PC-3 (cell line): ENCODE measurements around the gene VPREB3. TPM values are rescaled to one million over a fixed set of nuclear protein-coding genes. Genes with fewer than 3 reads are reported as not detected.

Experiments used
- ATAC-seq: fragments of 200-7000 bp; cut with Tn5 transposase; 2 replicates; pipeline ENCODE4 v1.9.1; 2020; ENCODE audit warnings: mild to moderate bottlenecking, moderate library complexity
- BruUV-seq: library from RNA; stranded (reverse); fragments of 400-500 nt; replicated peaks from 2 replicates; lab custom pipeline; 2021; lab: Mats Ljungman, UMichigan
- CTCF ChIA-PET: fragments of 300-600 bp; sonication (Branson Sonifier 250); formaldehyde crosslinking; loops from one replicate; lab custom pipeline; 2022; ENCODE audit warnings: antibody characterized with exemption; lab: Charles Lee
- POLR2A ChIA-PET: fragments of 300-600 bp; sonication (Branson Sonifier 250); formaldehyde crosslinking; loops from one replicate; lab custom pipeline; 2022; ENCODE audit warnings: antibody characterized with exemption; ENCODE audit not compliant: unreplicated experiment; lab: Charles Lee
- DNase-seq: peaks from one replicate; pipeline ENCODE4 v3.0.0-alpha.2; 2015
- H2AFZ ChIP-seq: fragments of 300-600 bp; sonication (generic); 2 replicates; pipeline ENCODE4 v1.6.0; 2016; ENCODE audit warnings: antibody characterized with exemption, low read length
- H3F3A ChIP-seq: fragments of 300-600 bp; sonication (generic); one replicate; pipeline ENCODE4 v1.6.0; 2017; ENCODE audit warnings: antibody characterized with exemption, low read length, control low read depth, mild to moderate bottlenecking; ENCODE audit not compliant: unreplicated experiment
- H3K27ac ChIP-seq: fragments of 300-600 bp; sonication (generic); 2 replicates; pipeline ENCODE4 v1.5.1; 2016; ENCODE audit warnings: mild to moderate bottlenecking, low read length
- H3K27me3 ChIP-seq: fragments of 300-600 bp; sonication (generic); 2 replicates; pipeline ENCODE4 v1.6.1; 2016; ENCODE audit warnings: low read length, mixed read lengths
- H3K36me3 ChIP-seq: fragments of 300-600 bp; sonication (generic); 2 replicates; pipeline ENCODE4 v1.6.1; 2016; ENCODE audit warnings: low read depth, mixed run types, low read length, mixed read lengths
- H3K4me1 ChIP-seq: fragments of 300-600 bp; sonication (generic); 2 replicates; pipeline ENCODE4 v1.5.1; 2016; ENCODE audit warnings: low read length; ENCODE audit not compliant: insufficient read depth
- H3K4me2 ChIP-seq: fragments of 300-600 bp; sonication (generic); 2 replicates; pipeline ENCODE4 v1.6.0; 2016; ENCODE audit warnings: low read length
- H3K4me3 ChIP-seq: fragments of 300-600 bp; sonication (generic); 2 replicates; pipeline ENCODE4 v1.5.1; 2016; ENCODE audit warnings: mild to moderate bottlenecking, low read length, mixed read lengths
- H3K79me2 ChIP-seq: fragments of 300-600 bp; sonication (generic); 2 replicates; pipeline ENCODE4 v1.6.1; 2017; ENCODE audit warnings: low read length, mixed read lengths
- H3K9ac ChIP-seq: fragments of 300-600 bp; sonication (generic); 2 replicates; pipeline ENCODE4 v1.6.0; 2016; ENCODE audit warnings: mild to moderate bottlenecking, low read length
- H3K9me2 ChIP-seq: fragments of 300-600 bp; sonication (generic); replicated peaks from 2 replicates; pipeline ENCODE4 v1.6.1; 2016; ENCODE audit warnings: mixed run types, low read length, mixed read lengths
- H3K9me3 ChIP-seq: fragments of 300-600 bp; sonication (generic); 2 replicates; pipeline ENCODE4 v1.6.1; 2016; ENCODE audit warnings: low read length, mixed read lengths
- H4K20me1 ChIP-seq: fragments of 300-600 bp; sonication (generic); 2 replicates; pipeline ENCODE4 v1.6.1; 2016; ENCODE audit warnings: low read length, mixed read lengths
- EZH2 ChIP-seq: fragments of 300-600 bp; sonication (generic); IDR thresholded peaks from one replicate; pipeline ENCODE4 v1.6.1; 2017; ENCODE audit warnings: antibody characterized with exemption, mild to moderate bottlenecking, low read length; ENCODE audit not compliant: unreplicated experiment
- EZH2phosphoT487 ChIP-seq: fragments of 300-600 bp; sonication (generic); IDR thresholded peaks from 2 replicates; pipeline ENCODE4 v1.6.1; 2018; ENCODE audit warnings: mild to moderate bottlenecking, antibody characterized with exemption, low read length, borderline replicate concordance
- intact Hi-C: fragments of 100-400 bp; cut with micrococcal nuclease; formaldehyde crosslinking; loops from 2 replicates; pipeline ENCODE4 v1.9.0; 2023
- total RNA-seq: library from RNA; depleted of rRNA; stranded (reverse); fragments of >200 nt; gene quantifications from 2 replicates; pipeline ENCODE4 v1.2.3, GENCODE V29; 2014
- TF ChIP-seq, protein P1 (sequence below): fragments of 300-600 bp; sonication (generic); conservative IDR thresholded peaks from 2 replicates; pipeline ENCODE4 v1.5.1; 2017; ENCODE audit warnings: antibody characterized with exemption, low read depth, mild to moderate bottlenecking, low read length

The VPREB3 gene
- total RNA-seq, 1 experiment from 2014 or later, result 0.77 TPM

GRCh38 chr22:23789638-23790037, 35.4 kb upstream of the VPREB3 start:
- H3K36me3 ChIP-seq, result peaks cover 4% of the 10 kb centered on the region; the same call in 1 of the 2 replicates
- no peak overlapping the region for H3K27ac ChIP-seq
- peaks cover 14% of the 10 kb centered on the region; the same call in 1 of the 2 replicates for H3K4me1 ChIP-seq
- H2AFZ ChIP-seq, result no peak overlapping the region
- BruUV-seq, result no TSS peak
- no peaks in the 10 kb centered on the region for H3K9me3 ChIP-seq
- no peaks in the 10 kb centered on the region for H3K9me2 ChIP-seq
- no peaks in the 10 kb centered on the region for H3F3A ChIP-seq
- peaks cover 28% of the 10 kb centered on the region for H4K20me1 ChIP-seq
- CTCF ChIA-PET, result interaction anchor here (1.6 kb wide), 1 partner anchor 19 kb away, joined by 5 read pairs; no protein-coding TSS in a partner anchor
- no peak overlapping the region for H3K9ac ChIP-seq
- DNase-seq (no peak), ATAC-seq (no peak)
- no peak overlapping the region for H3K4me2 ChIP-seq
- TF ChIP-seq EZH2, result no peak
- TF ChIP-seq, protein P1, sequence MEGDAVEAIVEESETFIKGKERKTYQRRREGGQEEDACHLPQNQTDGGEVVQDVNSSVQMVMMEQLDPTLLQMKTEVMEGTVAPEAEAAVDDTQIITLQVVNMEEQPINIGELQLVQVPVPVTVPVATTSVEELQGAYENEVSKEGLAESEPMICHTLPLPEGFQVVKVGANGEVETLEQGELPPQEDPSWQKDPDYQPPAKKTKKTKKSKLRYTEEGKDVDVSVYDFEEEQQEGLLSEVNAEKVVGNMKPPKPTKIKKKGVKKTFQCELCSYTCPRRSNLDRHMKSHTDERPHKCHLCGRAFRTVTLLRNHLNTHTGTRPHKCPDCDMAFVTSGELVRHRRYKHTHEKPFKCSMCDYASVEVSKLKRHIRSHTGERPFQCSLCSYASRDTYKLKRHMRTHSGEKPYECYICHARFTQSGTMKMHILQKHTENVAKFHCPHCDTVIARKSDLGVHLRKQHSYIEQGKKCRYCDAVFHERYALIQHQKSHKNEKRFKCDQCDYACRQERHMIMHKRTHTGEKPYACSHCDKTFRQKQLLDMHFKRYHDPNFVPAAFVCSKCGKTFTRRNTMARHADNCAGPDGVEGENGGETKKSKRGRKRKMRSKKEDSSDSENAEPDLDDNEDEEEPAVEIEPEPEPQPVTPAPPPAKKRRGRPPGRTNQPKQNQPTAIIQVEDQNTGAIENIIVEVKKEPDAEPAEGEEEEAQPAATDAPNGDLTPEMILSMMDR, result no peak; the same call in 1 of the 2 replicates
- TF ChIP-seq EZH2phosphoT487, result no peak
- peaks cover 49% of the 10 kb centered on the region for H3K79me2 ChIP-seq
- no peak overlapping the region for H3K4me3 ChIP-seq
- POLR2A ChIA-PET, result no interaction called here
- intact Hi-C loops, result no loop called here
- no peaks in the 10 kb centered on the region for H3K27me3 ChIP-seq

DNA sequence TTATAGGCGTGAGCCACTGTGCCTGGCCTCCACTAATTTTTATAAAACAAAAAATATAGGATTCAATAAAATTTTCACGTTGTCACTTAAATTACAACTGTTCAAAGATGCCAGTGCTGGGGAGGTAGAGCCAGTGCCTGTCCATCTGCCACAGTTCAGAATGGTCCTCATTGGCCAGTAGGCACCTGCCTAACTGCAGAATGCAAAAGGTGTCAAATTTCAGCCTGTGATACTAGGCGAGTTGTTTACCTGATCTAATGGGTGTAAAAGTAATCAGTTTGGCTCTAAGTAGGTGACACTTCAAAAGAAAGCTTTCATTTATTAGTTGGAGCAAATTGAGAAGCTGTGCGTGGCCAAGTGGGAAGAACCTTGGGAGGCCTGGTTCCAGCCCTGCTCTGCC, 34.9 kb upstream of the VPREB3 start:
- peaks cover 14% of the 10 kb centered on the region; the same call in 1 of the 2 replicates for H3K4me1 ChIP-seq
- peaks cover 28% of the 10 kb centered on the region for H4K20me1 ChIP-seq
- no TSS peak for BruUV-seq
- H3K36me3 ChIP-seq, result peaks cover under 1% of the 10 kb centered on the region; the same call in 1 of the 2 replicates
- peaks cover 49% of the 10 kb centered on the region for H3K79me2 ChIP-seq
- H3K9me3 ChIP-seq, result no peaks in the 10 kb centered on the region
- no peak for TF ChIP-seq EZH2phosphoT487
- TF ChIP-seq, protein P1, result no peak
- no peak for TF ChIP-seq EZH2
- no peak overlapping the region for H3K4me2 ChIP-seq
- H2AFZ ChIP-seq, result no peak overlapping the region
- intact Hi-C loops, result no loop called here
- H3K4me3 ChIP-seq, result no peak overlapping the region
- H3K27ac ChIP-seq, result no peak overlapping the region
- H3K9ac ChIP-seq, result no peak overlapping the region
- no peaks in the 10 kb centered on the region for H3F3A ChIP-seq
- ChIA-PET CTCF (interaction anchor here (1.6 kb wide), 1 partner anchor 18 kb away, joined by 5 read pairs; no protein-coding TSS in a partner anchor), POLR2A (no interaction called here)
- no peak for DNase-seq
- H3K9me2 ChIP-seq, result no peaks in the 10 kb centered on the region
- ATAC-seq, result no peak
- H3K27me3 ChIP-seq, result no peaks in the 10 kb centered on the region

DNA sequence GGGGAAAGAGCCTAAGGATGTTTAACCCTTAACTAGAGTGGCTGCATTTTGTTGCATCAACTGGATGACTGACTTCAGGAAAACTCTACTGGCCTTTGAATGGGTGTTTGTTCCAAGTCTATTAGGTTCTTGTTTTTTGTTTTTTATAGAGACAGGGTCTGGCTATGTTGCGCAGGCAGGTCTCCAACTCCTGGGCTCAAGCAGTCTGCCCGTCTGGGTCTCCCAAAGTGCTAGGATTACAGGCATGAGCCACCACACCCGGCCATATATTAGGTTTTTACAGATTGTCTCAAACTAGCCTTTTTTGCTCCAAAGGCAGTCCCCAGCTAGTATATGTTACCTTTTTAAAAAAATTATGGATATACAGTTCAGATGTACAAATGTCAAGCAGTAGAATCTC, 33.7 kb upstream of the VPREB3 start:
- H3K4me2 ChIP-seq, result peak overlapping the region; percentile 88
- ChIA-PET CTCF (no interaction called here), POLR2A (no interaction called here)
- H3K36me3 ChIP-seq, result no peaks in the 10 kb centered on the region
- DNase-seq (no peak), ATAC-seq (no peak)
- H2AFZ ChIP-seq, result no peak overlapping the region
- H3K9ac ChIP-seq, result peak overlapping the region; percentile 100
- H4K20me1 ChIP-seq, result peaks cover 28% of the 10 kb centered on the region
- peak overlapping the region; percentile 95 for H3K4me3 ChIP-seq
- H3K27me3 ChIP-seq, result no peaks in the 10 kb centered on the region
- intact Hi-C loops, result no loop called here
- H3K4me1 ChIP-seq, result peaks cover 14% of the 10 kb centered on the region; the same call in 1 of the 2 replicates
- no peaks in the 10 kb centered on the region for H3K9me3 ChIP-seq
- BruUV-seq, result no TSS peak
- no peak overlapping the region for H3K27ac ChIP-seq
- no peaks in the 10 kb centered on the region for H3K9me2 ChIP-seq
- TF ChIP-seq, protein P1, result no peak
- no peak for TF ChIP-seq EZH2phosphoT487
- TF ChIP-seq EZH2, result no peak
- H3K79me2 ChIP-seq, result peaks cover 49% of the 10 kb centered on the region
- H3F3A ChIP-seq, result no peaks in the 10 kb centered on the region
